Measurements from ENCODE around the gene PRUNE1. TPM values are rescaled to one million over a fixed set of nuclear protein-coding genes. Genes with fewer than 3 reads are reported as not detected.

Gene PRUNE1
- polyA plus RNA-seq, 2 of the 4 experiments (the other 2 are of a cell fraction) = 11.9 to 27.5 TPM

DNA sequence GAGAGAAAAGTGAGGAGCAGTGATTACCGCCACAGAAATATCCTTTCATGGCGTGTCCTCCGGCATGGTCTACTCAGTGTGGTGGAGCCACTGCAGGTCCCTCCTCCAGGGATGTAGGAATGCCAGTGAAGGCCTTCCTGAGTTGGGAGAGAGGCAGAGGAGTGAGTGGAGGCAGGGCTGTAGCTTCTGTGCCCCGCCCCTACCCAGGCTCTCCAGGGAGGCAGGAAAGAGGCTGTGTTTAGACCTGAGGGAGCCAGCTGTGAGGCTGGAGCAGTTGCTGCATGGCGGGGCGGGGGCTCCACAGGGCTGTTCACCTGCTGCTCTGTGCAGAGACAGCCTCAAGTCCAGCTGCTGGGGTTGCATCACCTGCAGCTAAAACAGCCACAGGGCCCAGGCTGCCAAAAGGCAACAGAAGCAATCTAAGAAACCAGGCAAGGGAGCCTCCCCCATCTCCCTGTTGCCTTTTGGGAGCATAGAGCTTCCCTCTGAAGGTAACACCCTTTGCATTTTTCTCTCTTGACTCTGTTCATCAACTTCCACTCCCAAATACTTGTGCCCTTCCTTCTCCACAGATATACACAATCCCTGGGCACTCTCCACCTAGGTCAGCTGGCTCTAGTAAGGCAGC is 27.0 kb upstream of the PRUNE1 start:
- DNase-seq (ENCODE audit: low read depth in 1 of 2, low spot score in 1 of 2) (no peak), ATAC-seq (peak; percentile 19 to 30; a peak in 3 of 6 replicates), FAIRE-seq (no peak)
- no peak for TF ChIP-seq ZFP36 (IDR thresholded peaks at IDR 0.05; ENCODE audit: borderline replicate concordance, partially characterized antibody)
- no peak for TF ChIP-seq JUNB (IDR thresholded peaks at IDR 0.05)
- TF ChIP-seq RAD21 (conservative IDR thresholded peaks at IDR 0.05 in 1 of 2, IDR thresholded peaks at IDR 0.05 in 1 of 2) = no peak
- TF ChIP-seq, protein P1, sequence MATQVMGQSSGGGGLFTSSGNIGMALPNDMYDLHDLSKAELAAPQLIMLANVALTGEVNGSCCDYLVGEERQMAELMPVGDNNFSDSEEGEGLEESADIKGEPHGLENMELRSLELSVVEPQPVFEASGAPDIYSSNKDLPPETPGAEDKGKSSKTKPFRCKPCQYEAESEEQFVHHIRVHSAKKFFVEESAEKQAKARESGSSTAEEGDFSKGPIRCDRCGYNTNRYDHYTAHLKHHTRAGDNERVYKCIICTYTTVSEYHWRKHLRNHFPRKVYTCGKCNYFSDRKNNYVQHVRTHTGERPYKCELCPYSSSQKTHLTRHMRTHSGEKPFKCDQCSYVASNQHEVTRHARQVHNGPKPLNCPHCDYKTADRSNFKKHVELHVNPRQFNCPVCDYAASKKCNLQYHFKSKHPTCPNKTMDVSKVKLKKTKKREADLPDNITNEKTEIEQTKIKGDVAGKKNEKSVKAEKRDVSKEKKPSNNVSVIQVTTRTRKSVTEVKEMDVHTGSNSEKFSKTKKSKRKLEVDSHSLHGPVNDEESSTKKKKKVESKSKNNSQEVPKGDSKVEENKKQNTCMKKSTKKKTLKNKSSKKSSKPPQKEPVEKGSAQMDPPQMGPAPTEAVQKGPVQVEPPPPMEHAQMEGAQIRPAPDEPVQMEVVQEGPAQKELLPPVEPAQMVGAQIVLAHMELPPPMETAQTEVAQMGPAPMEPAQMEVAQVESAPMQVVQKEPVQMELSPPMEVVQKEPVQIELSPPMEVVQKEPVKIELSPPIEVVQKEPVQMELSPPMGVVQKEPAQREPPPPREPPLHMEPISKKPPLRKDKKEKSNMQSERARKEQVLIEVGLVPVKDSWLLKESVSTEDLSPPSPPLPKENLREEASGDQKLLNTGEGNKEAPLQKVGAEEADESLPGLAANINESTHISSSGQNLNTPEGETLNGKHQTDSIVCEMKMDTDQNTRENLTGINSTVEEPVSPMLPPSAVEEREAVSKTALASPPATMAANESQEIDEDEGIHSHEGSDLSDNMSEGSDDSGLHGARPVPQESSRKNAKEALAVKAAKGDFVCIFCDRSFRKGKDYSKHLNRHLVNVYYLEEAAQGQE (IDR thresholded peaks at IDR 0.05) = no peak
- no peak for TF ChIP-seq KDM1A (IDR thresholded peaks at IDR 0.05; ENCODE audit: low read depth)
- TF ChIP-seq MAZ (IDR thresholded peaks at IDR 0.05; ENCODE audit: borderline replicate concordance, low read depth, low read length) = no peak
- TF ChIP-seq FOSL2 (IDR thresholded peaks at IDR 0.05) = no peak
- TF ChIP-seq FOSL2 (CRISPR knock-in tag; IDR thresholded peaks at IDR 0.05) = no peak
- TF ChIP-seq MYC (IDR thresholded peaks at IDR 0.05; ENCODE audit: borderline replicate concordance, low read length) = no peak
- TF ChIP-seq SMC3 (IDR thresholded peaks at IDR 0.05) = no peak
- TF ChIP-seq, protein P2, sequence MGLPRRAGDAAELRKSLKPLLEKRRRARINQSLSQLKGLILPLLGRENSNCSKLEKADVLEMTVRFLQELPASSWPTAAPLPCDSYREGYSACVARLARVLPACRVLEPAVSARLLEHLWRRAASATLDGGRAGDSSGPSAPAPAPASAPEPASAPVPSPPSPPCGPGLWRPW (IDR thresholded peaks at IDR 0.05) = no peak
- TF ChIP-seq RFX5 (IDR thresholded peaks at IDR 0.05) = no peak
- TF ChIP-seq HOXB5 (CRISPR knock-in tag; IDR thresholded peaks at IDR 0.05) = no peak
- TF ChIP-seq, protein P3, sequence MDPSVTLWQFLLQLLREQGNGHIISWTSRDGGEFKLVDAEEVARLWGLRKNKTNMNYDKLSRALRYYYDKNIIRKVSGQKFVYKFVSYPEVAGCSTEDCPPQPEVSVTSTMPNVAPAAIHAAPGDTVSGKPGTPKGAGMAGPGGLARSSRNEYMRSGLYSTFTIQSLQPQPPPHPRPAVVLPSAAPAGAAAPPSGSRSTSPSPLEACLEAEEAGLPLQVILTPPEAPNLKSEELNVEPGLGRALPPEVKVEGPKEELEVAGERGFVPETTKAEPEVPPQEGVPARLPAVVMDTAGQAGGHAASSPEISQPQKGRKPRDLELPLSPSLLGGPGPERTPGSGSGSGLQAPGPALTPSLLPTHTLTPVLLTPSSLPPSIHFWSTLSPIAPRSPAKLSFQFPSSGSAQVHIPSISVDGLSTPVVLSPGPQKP (IDR thresholded peaks at IDR 0.05; ENCODE audit: low read depth, low read length) = no peak
- no peak for TF ChIP-seq ESRRA (IDR thresholded peaks at IDR 0.05; ENCODE audit: borderline replicate concordance, low read length)
- no peak for TF ChIP-seq ZC3H11A (IDR thresholded peaks at IDR 0.05)
- TF ChIP-seq NPAS2 (CRISPR knock-in tag; IDR thresholded peaks at IDR 0.05; ENCODE audit: borderline replicate concordance) = no peak
- 76% methylated on average over 6 of the region's 6 CpGs for WGBS (ENCODE audit: missing lambda C conversion rate)
- Histone ChIP-seq H3K4me2 (peak overlapping the region; percentile 53), H3K4me1 (peaks cover 49% of the 10 kb centered on the region), H3K4me3 (no peak overlapping the region), H3K27ac (peak overlapping the region; percentile 57 to 81), H3K9me3 (no peaks in the 10 kb centered on the region)
- ChIA-PET CTCF (interaction anchor here (0.6 to 26.8 kb wide), 15 partner anchors 11 to 931 kb away, joined by 3 to 586 read pairs (median 4); partner anchors contain the start of genes CDC42SE1, MINDY1 and SETDB1), POLR2A (interaction anchor here (0.7 to 0.9 kb wide), 2 partner anchors 26 to 402 kb away, joined by 3 read pairs; partner anchors contain the start of gene MCL1)

DNA sequence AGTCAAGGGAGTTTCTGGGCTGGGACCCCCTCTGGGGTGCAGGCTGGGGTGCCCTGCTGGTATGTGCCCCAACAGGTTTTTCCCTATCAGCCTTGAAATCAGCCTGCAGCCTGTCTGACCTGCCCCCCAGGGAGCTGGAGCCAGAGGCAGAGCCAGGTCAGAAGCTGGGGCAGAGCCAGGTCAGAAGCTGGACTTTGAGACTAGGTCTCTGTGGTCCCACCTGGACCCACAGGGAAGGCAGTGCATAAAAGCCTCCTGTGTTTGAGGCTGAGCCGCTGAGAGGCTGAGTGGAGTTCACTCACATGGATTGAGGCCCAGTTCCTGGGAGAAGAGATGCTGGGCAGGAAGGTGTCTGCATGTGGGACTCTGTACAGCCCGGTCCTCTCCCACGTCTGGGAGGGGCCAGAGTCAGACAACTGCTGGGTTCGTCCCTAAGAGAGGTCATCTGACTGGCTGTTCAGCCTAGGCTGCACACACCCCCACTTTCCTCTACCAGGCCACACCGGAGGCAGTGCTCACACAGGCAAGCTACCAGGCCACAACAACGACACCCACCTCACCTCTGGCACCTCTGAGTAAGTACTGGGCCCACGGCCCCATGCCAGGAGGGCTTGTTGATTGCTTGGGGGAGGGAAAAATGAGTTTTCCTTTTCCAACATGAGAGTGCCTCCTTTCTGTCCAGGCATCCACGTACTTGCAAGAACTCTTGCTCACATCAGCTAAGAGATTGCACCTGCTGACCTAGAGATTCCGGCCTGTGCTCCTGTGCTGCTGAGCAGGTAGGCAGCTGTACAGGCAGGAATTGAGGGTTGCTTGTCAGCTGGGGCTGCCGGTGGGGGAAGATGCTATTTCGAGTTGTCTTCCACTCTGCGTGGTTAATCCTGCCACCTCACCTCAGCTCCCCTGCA is 26.2 kb upstream of the PRUNE1 start, which contains the start of gene ANXA9:
Gene ANXA9 (plus strand): TSS at position 488 of the 908 bp plus-strand sequence. CDS start 814 bp downstream, outside the sequence.
- WGBS (ENCODE audit: missing lambda C conversion rate) = 52% methylated on average over 12 of the region's 12 CpGs
- FAIRE-seq = no peak
- POLR2A ChIA-PET = interaction anchor here (1.3 kb wide), 1 partner anchor 66 kb away, joined by 3 read pairs; no protein-coding TSS in a partner anchor
- Histone ChIP-seq H3K9me3 (no peaks in the 10 kb centered on the region), H3K27ac (peak within 1 kb of the TSS; percentile 57 to 81), H3K4me1 (peaks cover 41% of the 10 kb centered on the region), H3K4me3 (no peak within 1 kb of the TSS), H3K4me2 (peak within 1 kb of the TSS; percentile 53)
- CTCF ChIA-PET = interaction anchor here (0.6 to 26.8 kb wide), 10 partner anchors 8 to 370 kb away, joined by 3 to 586 read pairs (median 4); partner anchors contain the start of genes CDC42SE1, CERS2, MINDY1 and SETDB1
- no peak for TF ChIP-seq EP300 (IDR thresholded peaks at IDR 0.05)
- TF ChIP-seq JUN (IDR thresholded peaks at IDR 0.05) = no peak
- TF ChIP-seq, protein P2 (IDR thresholded peaks at IDR 0.05) = no peak
- TF ChIP-seq EHMT2 (IDR thresholded peaks at IDR 0.05; ENCODE audit: low read depth) = no peak
- TF ChIP-seq JUNB (IDR thresholded peaks at IDR 0.05) = no peak
- no peak for TF ChIP-seq CBX8 (IDR thresholded peaks at IDR 0.05)
- peak; percentile 23 to 56; a peak in 5 of 6 replicates for ATAC-seq
- no peak for DNase-seq (ENCODE audit: low read depth in 1 of 2, low spot score in 1 of 2)
